HepG2 (cell line): ENCODE measurements around the gene TMEM239. TPM values are rescaled to one million over a fixed set of nuclear protein-coding genes. Genes with fewer than 3 reads are reported as not detected.
A peak's percentile ranks its signal among the peaks of the same experiment; 100 is the strongest.

ENCODE experiments used
- ATAC-seq: fragments of 200-7000 bp; cut with Tn5 transposase; 3 replicates; pipeline ENCODE4 v1.9.1; 2020; ENCODE audit warnings: mild to moderate bottlenecking, moderate library complexity
- BruUV-seq: library from RNA; stranded (reverse); fragments of 400-500 nt; replicated peaks from 2 replicates; lab custom pipeline; 2021; lab: Mats Ljungman, UMichigan
- CTCF ChIA-PET: fragments of 300-600 bp; formaldehyde crosslinking; extraction: SDS; loops from one replicate; lab custom pipeline; 2021; ENCODE audit warnings: low total read pairs, inconsistent platforms, low intra/inter-chr PET ratio; lab: Yijun Ruan, JAX
- POLR2A ChIA-PET: fragments of 350-600 bp; sonication (Branson Sonifier 250); formaldehyde crosslinking; loops from one replicate; lab custom pipeline; 2020; ENCODE audit warnings: antibody characterized with exemption, inconsistent platforms; lab: Yijun Ruan, JAX
- DNase-seq: peaks from one replicate; pipeline ENCODE4 v3.0.0-alpha.2; 2015; ENCODE audit warnings: low spot score
- FAIRE-seq: peaks from 3 replicates; lab custom pipeline; 2011; peaks lifted over from hg19 to GRCh38; lab: Jason Lieb, UNC
- H2AFZ ChIP-seq: one replicate; pipeline ENCODE4 v1.6.1; 2011; ENCODE audit warnings: low read length, inconsistent platforms
- H3K27ac ChIP-seq: fragments of 300-600 bp; 3 replicates; pipeline ENCODE4 v1.8.0; 2011; ENCODE audit warnings: mixed run types, mild to moderate bottlenecking, mixed read lengths, low read length, inconsistent platforms; ENCODE audit not compliant: insufficient read depth; ENCODE audit errors: extremely low read length
- H3K27me3 ChIP-seq, 2 experiments: fragments of 200-600 bp in 1 of 2; 2 replicates in 1 of 2; 3 replicates in 1 of 2; pipeline versions ENCODE4 v1.6.0 to v1.8.0; 2011; ENCODE audit warnings: low read length in 2 of 2, mild to moderate bottlenecking in 2 of 2, moderate library complexity in 2 of 2, inconsistent platforms in 1 of 2; ENCODE audit not compliant: insufficient read depth in 2 of 2, control insufficient read depth in 1 of 2
- H3K36me3 ChIP-seq, 2 experiments: fragments of 200-600 bp in 1 of 2; replicated peaks in 1 of 2; 2 replicates in 1 of 2; 3 replicates in 1 of 2; pipeline versions ENCODE4 v1.5.1 to v1.8.0; 2011; ENCODE audit warnings: low read length in 2 of 2, inconsistent platforms in 1 of 2; ENCODE audit not compliant: insufficient read depth in 2 of 2, control insufficient read depth in 1 of 2
- H3K4me1 ChIP-seq: 2 replicates; pipeline ENCODE4 v1.5.1; 2012; ENCODE audit warnings: low read length, inconsistent platforms; ENCODE audit not compliant: insufficient read depth
- H3K4me2 ChIP-seq: 2 replicates; pipeline ENCODE4 v1.6.0; 2011; ENCODE audit warnings: low read depth, low read length, inconsistent platforms
- H3K4me3 ChIP-seq, 3 experiments: fragments of 200-600 bp in 1 of 3; sonication (generic), shearing (Covaris generic) in 1 of 3; replicated peaks in 1 of 3; 2 replicates each; pipeline ENCODE4 v1.5.1; 2011 to 2016; ENCODE audit warnings: low read length in 3 of 3, inconsistent platforms in 2 of 3, low read depth in 2 of 3, mild to moderate bottlenecking in 2 of 3, control low read depth in 1 of 3, mixed read lengths in 1 of 3; ENCODE audit not compliant: insufficient read depth in 1 of 3
- H3K79me2 ChIP-seq: one replicate; pipeline ENCODE4 v1.6.1; 2011; ENCODE audit warnings: low read length, inconsistent platforms; ENCODE audit not compliant: insufficient read depth
- H3K9ac ChIP-seq: 2 replicates; pipeline ENCODE4 v1.6.0; 2011; ENCODE audit warnings: mild to moderate bottlenecking, low read depth, low read length, inconsistent platforms; ENCODE audit not compliant: insufficient read depth
- H3K9me3 ChIP-seq: 2 replicates; pipeline ENCODE4 v1.5.1; 2012; ENCODE audit warnings: mild to moderate bottlenecking, low read length
- H4K20me1 ChIP-seq: 2 replicates; pipeline ENCODE4 v1.6.0; 2011; ENCODE audit warnings: inconsistent platforms, mild to moderate bottlenecking, low read length, moderate library complexity; ENCODE audit not compliant: insufficient read depth
- ETV5 ChIP-seq: IDR thresholded peaks from 2 replicates; pipeline ENCODE4 v1.6.1; 2018; ENCODE audit warnings: missing biosample characterization, missing genetic modification reagents, inconsistent platforms, borderline replicate concordance
- MTA1 ChIP-seq: sonication (generic); formaldehyde crosslinking; IDR thresholded peaks from 2 replicates; pipeline ENCODE4 v1.4.0; 2020; ENCODE audit warnings: missing genetic modification reagents, mild to moderate bottlenecking, borderline replicate concordance
- NR1H2 ChIP-seq: sonication (generic); formaldehyde crosslinking; IDR thresholded peaks from 2 replicates; pipeline ENCODE4 v1.8.1; 2022; ENCODE audit warnings: low read depth, missing genetic modification reagents, borderline replicate concordance
- TAF15 ChIP-seq: fragments of 200-400 bp; formaldehyde crosslinking; IDR thresholded peaks from one replicate; pipeline ENCODE4 v1.6.1; 2018; ENCODE audit warnings: mild to moderate bottlenecking, low read depth, low read length; ENCODE audit not compliant: poor library complexity, severe bottlenecking
- ZNF350 ChIP-seq: sonication (generic); formaldehyde crosslinking; IDR thresholded peaks from 2 replicates; pipeline ENCODE4 v1.4.0; 2020; ENCODE audit warnings: mild to moderate bottlenecking, low read depth, missing genetic modification reagents, borderline replicate concordance
- ZNF563 ChIP-seq: sonication (generic); formaldehyde crosslinking; IDR thresholded peaks from 2 replicates; pipeline ENCODE4 v1.8.0; 2022; ENCODE audit warnings: mild to moderate bottlenecking, moderate library complexity, missing genetic modification reagents
- WGBS: methylation state at CpG from one replicate; pipeline ENCODE4 v1.1.6; 2017; ENCODE audit warnings: low lambda C conversion rate; 5-methylcytosine and 5-hydroxymethylcytosine counted together
- in situ Hi-C: cut with HindIII; loops from 2 replicates; pipeline ENCODE4 v1.10.0; 2017; ENCODE audit warnings: low pct_unique_long_range_greater_than_20kb; ENCODE audit not compliant: extremely low pct_ligation_motif_present
- intact Hi-C: fragments of 100-400 bp; cut with micrococcal nuclease; formaldehyde crosslinking; loops from one replicate; pipeline ENCODE4 v1.10.0; 2022; ENCODE audit not compliant: unreplicated experiment
- polyA plus RNA-seq, 8 experiments: library from polyadenylated mRNA; depleted of rRNA in 3 of 8; stranded (reverse) in 7 of 8; unstranded in 1 of 8; fragments of >200 nt; fragmentation: Illumina TruSeq in 4 of 8; extraction: Trizol in 4 of 8; gene quantifications; 2 replicates each; pipeline versions ENCODE4 v1.2.1 to v1.2.3, GENCODE V29; 2011 to 2016; ENCODE audit warnings: low read depth in 4 of 8, missing spikeins in 1 of 8, mixed read lengths in 1 of 8; ENCODE audit not compliant: insufficient read depth in 1 of 8
- total RNA-seq, 5 experiments: library from RNA; depleted of rRNA; stranded (reverse); fragments of >200 nt; fragmentation: Illumina TruSeq; extraction: Trizol; gene quantifications; 2 replicates each; pipeline ENCODE4 v1.2.3, GENCODE V29; 2016; ENCODE audit warnings: low read depth in 1 of 5
- TF ChIP-seq, protein P1 (sequence below): sonication (generic); formaldehyde crosslinking; IDR thresholded peaks from 2 replicates; pipeline ENCODE4 v1.8.1; 2023; ENCODE audit warnings: mild to moderate bottlenecking, inconsistent platforms, moderate library complexity, missing genetic modification reagents, borderline replicate concordance
- TF ChIP-seq, protein P2 (sequence below): sonication (generic); formaldehyde crosslinking; conservative IDR thresholded peaks from 2 replicates; pipeline ENCODE4 v1.8.0; 2022; ENCODE audit warnings: missing genetic modification reagents
- TF ChIP-seq, protein P3 (sequence below): fragments of 450-650 bp; IDR thresholded peaks from 2 replicates; pipeline ENCODE4 v1.6.1; 2016
- TF ChIP-seq, protein P4 (sequence below): IDR thresholded peaks from 2 replicates; pipeline ENCODE4 v1.6.1; 2016; ENCODE audit warnings: low read depth

Gene TMEM239
- total and polyA plus RNA-seq, 2 of the 13 experiments (the other 11 are each of a cell fraction or from before 2014, with no cell fraction given): not detected

DNA sequence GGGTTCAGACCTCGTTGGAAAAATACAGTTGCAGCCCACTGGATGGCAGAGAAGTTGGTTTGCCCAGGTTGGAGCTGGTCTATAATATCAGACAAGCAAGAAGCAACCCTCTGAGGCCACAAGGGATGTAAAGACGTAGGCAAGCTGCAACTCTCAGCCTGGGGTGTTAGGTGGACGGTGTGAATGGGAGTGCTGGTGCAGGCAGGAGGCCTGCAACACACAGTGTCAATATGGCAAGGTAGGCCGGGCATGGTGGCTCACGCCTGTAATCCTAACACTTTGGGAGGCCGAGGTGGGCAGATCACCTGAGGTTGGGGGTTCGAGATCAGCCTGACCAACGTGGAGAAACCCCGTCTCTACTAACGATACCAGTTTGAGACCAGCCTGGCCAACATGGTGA, 34.9 kb downstream of the TMEM239 start:
- H2AFZ ChIP-seq: no peak overlapping the region
- 0 out of 2 replicates have a peak, but pooled peaks have one; percentile 22 for TF ChIP-seq MTA1 (CRISPR knock-in tag)
- TF ChIP-seq, protein P1, sequence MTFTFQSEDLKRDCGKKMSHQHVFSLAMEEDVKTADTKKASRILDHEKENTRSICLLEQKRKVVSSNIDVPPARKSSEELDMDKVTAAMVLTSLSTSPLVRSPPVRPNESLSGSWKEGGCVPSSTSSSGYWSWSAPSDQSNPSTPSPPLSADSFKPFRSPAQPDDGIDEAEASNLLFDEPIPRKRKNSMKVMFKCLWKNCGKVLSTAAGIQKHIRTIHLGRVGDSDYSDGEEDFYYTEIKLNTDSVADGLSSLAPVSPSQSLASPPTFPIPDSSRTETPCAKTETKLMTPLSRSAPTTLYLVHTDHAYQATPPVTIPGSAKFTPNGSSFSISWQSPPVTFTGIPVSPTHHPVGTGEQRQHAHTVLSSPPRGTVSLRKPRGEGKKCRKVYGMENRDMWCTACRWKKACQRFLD: 0 out of 2 replicates have a peak, but pooled peaks have one; percentile 2
- TF ChIP-seq TAF15: no peak
- no peaks in the 10 kb centered on the region for H3K79me2 ChIP-seq
- in situ Hi-C loops: no loop called here
- intact Hi-C loops: no loop called here
- ChIA-PET POLR2A (interaction anchor here (1.8 kb wide), 1 partner anchor 198 kb away, joined by 5 read pairs; the partner anchor contains the start of gene NOP56), CTCF (interaction anchor here (1.5 to 2.7 kb wide), 2 partner anchors 35 to 95 kb away, joined by 11 to 27 read pairs; partner anchors contain the start of gene TMEM239)
- H3K27ac ChIP-seq: no peak overlapping the region
- BruUV-seq: no TSS peak
- ATAC-seq (no peak; the same call in 1 of the 3 replicates), DNase-seq (no peak), FAIRE-seq (no peak)
- 83% methylated on average over 10 of the region's 10 CpGs for WGBS
- no peak overlapping the region for H3K4me2 ChIP-seq
- H4K20me1 ChIP-seq: no peaks in the 10 kb centered on the region
- H3K4me3 ChIP-seq: no peak overlapping the region
- H3K27me3 ChIP-seq: no peaks in the 10 kb centered on the region
- no peaks in the 10 kb centered on the region for H3K4me1 ChIP-seq
- no peaks in the 10 kb centered on the region for H3K9me3 ChIP-seq
- no peaks in the 10 kb centered on the region for H3K36me3 ChIP-seq
- H3K9ac ChIP-seq: no peak overlapping the region

DNA sequence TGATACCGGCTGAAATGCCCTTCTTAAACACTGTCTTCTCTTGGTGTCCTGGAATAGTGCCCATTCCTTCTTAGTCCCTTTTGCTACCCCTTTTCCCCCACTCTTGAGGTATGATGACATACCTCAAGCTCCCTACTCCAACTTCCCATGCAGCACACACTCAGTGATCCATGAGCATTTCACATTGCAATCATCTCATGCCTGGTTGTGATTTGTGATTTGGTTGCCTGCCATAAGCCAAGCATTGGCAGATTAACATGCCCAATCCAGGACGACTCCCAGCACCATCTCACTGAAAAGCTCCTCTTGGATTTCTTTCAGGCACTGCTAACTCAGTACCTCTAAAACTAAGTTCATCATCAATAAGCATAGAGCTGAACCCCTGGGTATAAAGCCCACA, 42.4 kb downstream of the TMEM239 start:
- no peak for DNase-seq
- H3K9me3 ChIP-seq: no peaks in the 10 kb centered on the region
- peaks cover 4 to 6% of the 10 kb centered on the region in 2 experiments; a peak in 3 of 5 replicates for H3K36me3 ChIP-seq
- H3K4me2 ChIP-seq: no peak overlapping the region
- no peak overlapping the region for H3K4me3 ChIP-seq
- H3K9ac ChIP-seq: no peak overlapping the region
- H4K20me1 ChIP-seq: no peaks in the 10 kb centered on the region
- no peaks in the 10 kb centered on the region for H3K79me2 ChIP-seq
- BruUV-seq: no TSS peak
- no peak overlapping the region for H3K27ac ChIP-seq
- no peak for ATAC-seq
- H3K27me3 ChIP-seq: no peaks in the 10 kb centered on the region
- no peaks in the 10 kb centered on the region for H3K4me1 ChIP-seq
- H2AFZ ChIP-seq: no peak overlapping the region
- in situ Hi-C loops (no loop called here), intact Hi-C loops (no loop called here)
- WGBS: 92% methylated on average over 2 of the region's 2 CpGs
- FAIRE-seq: no peak
- POLR2A ChIA-PET: no interaction called here
- CTCF ChIA-PET: no interaction called here
- no peak for TF ChIP-seq NR1H2 (CRISPR knock-in tag)
- no peak for TF ChIP-seq ZNF350 (CRISPR knock-in tag)
- TF ChIP-seq, protein P2, sequence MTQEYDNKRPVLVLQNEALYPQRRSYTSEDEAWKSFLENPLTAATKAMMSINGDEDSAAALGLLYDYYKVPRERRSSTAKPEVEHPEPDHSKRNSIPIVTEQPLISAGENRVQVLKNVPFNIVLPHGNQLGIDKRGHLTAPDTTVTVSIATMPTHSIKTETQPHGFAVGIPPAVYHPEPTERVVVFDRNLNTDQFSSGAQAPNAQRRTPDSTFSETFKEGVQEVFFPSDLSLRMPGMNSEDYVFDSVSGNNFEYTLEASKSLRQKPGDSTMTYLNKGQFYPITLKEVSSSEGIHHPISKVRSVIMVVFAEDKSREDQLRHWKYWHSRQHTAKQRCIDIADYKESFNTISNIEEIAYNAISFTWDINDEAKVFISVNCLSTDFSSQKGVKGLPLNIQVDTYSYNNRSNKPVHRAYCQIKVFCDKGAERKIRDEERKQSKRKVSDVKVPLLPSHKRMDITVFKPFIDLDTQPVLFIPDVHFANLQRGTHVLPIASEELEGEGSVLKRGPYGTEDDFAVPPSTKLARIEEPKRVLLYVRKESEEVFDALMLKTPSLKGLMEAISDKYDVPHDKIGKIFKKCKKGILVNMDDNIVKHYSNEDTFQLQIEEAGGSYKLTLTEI: no peak
- no peak for TF ChIP-seq ZNF563 (CRISPR knock-in tag)
- no peak for TF ChIP-seq ETV5 (CRISPR knock-in tag)
- no peak for TF ChIP-seq MTA1 (CRISPR knock-in tag)
- TF ChIP-seq, protein P3, sequence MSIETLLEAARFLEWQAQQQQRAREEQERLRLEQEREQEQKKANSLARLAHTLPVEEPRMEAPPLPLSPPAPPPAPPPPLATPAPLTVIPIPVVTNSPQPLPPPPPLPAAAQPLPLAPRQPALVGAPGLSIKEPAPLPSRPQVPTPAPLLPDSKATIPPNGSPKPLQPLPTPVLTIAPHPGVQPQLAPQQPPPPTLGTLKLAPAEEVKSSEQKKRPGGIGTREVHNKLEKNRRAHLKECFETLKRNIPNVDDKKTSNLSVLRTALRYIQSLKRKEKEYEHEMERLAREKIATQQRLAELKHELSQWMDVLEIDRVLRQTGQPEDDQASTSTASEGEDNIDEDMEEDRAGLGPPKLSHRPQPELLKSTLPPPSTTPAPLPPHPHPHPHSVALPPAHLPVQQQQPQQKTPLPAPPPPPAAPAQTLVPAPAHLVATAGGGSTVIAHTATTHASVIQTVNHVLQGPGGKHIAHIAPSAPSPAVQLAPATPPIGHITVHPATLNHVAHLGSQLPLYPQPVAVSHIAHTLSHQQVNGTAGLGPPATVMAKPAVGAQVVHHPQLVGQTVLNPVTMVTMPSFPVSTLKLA: no peak
- TF ChIP-seq, protein P4, sequence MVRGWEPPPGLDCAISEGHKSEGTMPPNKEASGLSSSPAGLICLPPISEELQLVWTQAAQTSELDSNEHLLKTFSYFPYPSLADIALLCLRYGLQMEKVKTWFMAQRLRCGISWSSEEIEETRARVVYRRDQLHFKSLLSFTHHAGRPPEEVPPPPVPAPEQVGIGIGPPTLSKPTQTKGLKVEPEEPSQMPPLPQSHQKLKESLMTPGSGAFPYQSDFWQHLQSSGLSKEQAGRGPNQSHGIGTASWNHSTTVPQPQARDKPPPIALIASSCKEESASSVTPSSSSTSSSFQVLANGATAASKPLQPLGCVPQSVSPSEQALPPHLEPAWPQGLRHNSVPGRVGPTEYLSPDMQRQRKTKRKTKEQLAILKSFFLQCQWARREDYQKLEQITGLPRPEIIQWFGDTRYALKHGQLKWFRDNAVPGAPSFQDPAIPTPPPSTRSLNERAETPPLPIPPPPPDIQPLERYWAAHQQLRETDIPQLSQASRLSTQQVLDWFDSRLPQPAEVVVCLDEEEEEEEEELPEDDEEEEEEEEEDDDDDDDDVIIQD (CRISPR knock-in tag): no peak
